ENCODE results near the gene TRIM7.

- no peak for TF ChIP-seq POLR2AphosphoS5 (IDR thresholded peaks at IDR 0.05)
- no peak for TF ChIP-seq CTCF (IDR thresholded peaks at IDR 0.05; ENCODE audit: poor library complexity, severe bottlenecking)
Observed at GRCh38 chr5:181151146-181151545, 53.9 kb downstream of the TRIM7 start.

Measured in neural cell (in vitro differentiated cells).